ENCODE data around the gene STPG4. TPM values are rescaled to one million over a fixed set of nuclear protein-coding genes. Genes with fewer than 3 reads are reported as not detected.

STPG4 gene
- total RNA-seq, 1 donor from 2014 or later, result 0.56 TPM

DNA sequence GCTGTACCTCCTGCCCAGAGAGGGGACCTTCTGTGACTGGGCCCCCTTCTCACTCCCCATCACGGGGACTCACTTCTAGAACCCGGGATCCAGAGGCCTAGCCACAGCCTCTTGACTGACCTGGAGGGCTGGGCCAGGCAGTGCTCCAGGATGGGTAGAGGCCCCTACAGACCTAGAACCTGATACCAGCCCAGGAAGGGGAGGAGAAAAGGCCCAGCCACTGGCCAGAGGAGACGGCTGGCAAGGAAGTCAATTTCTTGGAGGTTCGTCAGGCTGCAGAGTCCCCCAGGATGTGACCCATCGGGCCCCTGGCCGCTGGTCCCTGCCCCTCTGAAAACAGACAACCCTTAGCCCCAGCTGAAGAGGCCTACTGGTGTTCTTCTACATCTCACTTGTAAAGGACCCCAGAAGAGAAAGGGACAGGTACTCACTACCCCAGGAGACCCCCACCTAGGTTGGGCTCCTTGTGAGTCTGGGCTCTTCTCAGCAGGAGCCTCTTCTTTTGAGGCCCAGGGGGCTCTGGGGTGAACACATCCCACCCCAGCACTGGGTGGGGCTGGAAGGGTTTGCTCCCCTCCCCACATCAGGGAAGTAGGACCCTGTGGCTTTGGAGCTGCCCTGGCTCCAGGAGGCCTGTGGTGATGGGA lies 86.0 kb downstream of the STPG4 start:
- Mint-ChIP-seq H3K4me3 (ENCODE audit: unreplicated experiment) (no peak overlapping the region), H3K9me3 (ENCODE audit: unreplicated experiment) (no peaks in the 10 kb centered on the region), H3K27ac (ENCODE audit: unreplicated experiment) (peak overlapping the region; percentile 78), H3K4me1 (ENCODE audit: unreplicated experiment) (peaks cover 81% of the 10 kb centered on the region), H3K36me3 (ENCODE audit: unreplicated experiment) (peaks cover 7% of the 10 kb centered on the region), H3K27me3 (ENCODE audit: unreplicated experiment) (no peaks in the 10 kb centered on the region)
- TF ChIP-seq, protein P1, sequence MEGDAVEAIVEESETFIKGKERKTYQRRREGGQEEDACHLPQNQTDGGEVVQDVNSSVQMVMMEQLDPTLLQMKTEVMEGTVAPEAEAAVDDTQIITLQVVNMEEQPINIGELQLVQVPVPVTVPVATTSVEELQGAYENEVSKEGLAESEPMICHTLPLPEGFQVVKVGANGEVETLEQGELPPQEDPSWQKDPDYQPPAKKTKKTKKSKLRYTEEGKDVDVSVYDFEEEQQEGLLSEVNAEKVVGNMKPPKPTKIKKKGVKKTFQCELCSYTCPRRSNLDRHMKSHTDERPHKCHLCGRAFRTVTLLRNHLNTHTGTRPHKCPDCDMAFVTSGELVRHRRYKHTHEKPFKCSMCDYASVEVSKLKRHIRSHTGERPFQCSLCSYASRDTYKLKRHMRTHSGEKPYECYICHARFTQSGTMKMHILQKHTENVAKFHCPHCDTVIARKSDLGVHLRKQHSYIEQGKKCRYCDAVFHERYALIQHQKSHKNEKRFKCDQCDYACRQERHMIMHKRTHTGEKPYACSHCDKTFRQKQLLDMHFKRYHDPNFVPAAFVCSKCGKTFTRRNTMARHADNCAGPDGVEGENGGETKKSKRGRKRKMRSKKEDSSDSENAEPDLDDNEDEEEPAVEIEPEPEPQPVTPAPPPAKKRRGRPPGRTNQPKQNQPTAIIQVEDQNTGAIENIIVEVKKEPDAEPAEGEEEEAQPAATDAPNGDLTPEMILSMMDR (IDR thresholded peaks at IDR 0.05), result no peak
- DNase-seq (ENCODE audit: extremely low spot score, unreplicated experiment), result no peak

DNA sequence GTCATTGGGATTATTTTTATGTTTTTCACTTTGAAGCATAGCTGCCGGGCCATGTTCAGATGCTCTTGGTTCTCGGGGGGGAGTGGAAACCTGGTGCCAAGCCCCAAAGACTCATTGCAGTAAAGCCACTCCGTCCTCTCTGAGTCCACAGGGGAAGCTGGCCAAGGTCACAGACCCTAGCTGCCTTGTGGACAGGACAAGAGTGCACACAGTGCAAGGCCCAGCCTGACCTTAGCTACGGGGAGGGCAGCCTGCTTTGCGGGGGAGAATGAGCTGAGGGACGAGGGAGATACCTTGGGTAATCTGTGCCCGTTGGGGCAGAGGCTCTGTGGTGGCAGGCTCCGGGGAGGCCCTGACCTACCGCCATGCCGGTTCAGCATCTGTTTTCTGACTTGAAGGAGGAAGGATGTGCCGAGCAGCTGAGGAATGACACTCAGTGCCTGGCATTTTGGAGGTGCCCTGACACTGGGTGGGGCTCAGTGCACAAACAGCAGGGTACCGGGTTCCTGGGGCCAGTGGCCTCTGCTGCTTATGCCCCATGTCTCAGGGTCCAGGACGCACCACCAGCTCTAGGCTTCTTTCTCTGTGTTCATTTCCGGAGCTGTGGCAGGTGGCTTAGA lies 87.2 kb downstream of the STPG4 start:
- Mint-ChIP-seq H3K27me3 (ENCODE audit: unreplicated experiment) (no peaks in the 10 kb centered on the region), H3K4me3 (ENCODE audit: unreplicated experiment) (no peak overlapping the region), H3K9me3 (ENCODE audit: unreplicated experiment) (no peaks in the 10 kb centered on the region), H3K4me1 (ENCODE audit: unreplicated experiment) (peaks cover 87% of the 10 kb centered on the region), H3K27ac (ENCODE audit: unreplicated experiment) (peak overlapping the region; percentile 78), H3K36me3 (ENCODE audit: unreplicated experiment) (peaks cover 3% of the 10 kb centered on the region)
- TF ChIP-seq, protein P1 (IDR thresholded peaks at IDR 0.05), result no peak
- DNase-seq (ENCODE audit: extremely low spot score, unreplicated experiment), result no peak

DNA sequence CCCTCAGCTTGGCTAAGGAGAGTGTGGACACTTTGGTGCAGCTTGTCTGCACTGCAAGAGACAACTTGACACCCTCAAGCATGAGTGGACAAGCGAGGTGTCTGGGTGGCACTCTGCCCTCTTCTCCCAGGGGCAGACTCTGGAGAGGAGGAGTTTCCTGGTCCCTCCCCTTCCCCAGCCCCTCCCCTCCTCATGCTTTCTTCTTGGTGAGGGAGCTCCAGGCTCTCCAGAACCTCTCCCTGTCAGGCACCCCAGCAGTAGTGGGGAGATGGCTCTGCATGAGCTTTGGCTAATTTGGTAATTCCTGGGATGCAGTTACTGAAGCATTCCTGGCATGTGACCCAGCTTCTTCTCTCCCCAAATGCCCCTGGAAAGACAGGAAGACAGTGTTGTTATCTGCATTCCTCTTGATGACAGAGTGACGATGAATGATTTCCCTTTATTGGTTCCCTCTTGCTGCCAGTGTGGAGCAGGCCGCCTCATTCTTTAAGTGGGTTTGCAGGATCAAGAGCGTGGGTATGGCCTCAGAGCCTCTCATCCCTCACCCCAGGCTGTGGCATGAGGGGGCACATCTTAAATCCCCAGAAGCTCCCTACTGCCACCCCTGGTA lies 89.2 kb downstream of the STPG4 start:
- Mint-ChIP-seq H3K4me1 (ENCODE audit: unreplicated experiment) (peaks cover 82% of the 10 kb centered on the region), H3K4me3 (ENCODE audit: unreplicated experiment) (no peak overlapping the region), H3K27me3 (ENCODE audit: unreplicated experiment) (no peaks in the 10 kb centered on the region), H3K27ac (ENCODE audit: unreplicated experiment) (peak overlapping the region; percentile 69), H3K9me3 (ENCODE audit: unreplicated experiment) (no peaks in the 10 kb centered on the region), H3K36me3 (ENCODE audit: unreplicated experiment) (no peaks in the 10 kb centered on the region)
- TF ChIP-seq, protein P1 (IDR thresholded peaks at IDR 0.05), result no peak
- DNase-seq (ENCODE audit: extremely low spot score, unreplicated experiment), result no peak

DNA sequence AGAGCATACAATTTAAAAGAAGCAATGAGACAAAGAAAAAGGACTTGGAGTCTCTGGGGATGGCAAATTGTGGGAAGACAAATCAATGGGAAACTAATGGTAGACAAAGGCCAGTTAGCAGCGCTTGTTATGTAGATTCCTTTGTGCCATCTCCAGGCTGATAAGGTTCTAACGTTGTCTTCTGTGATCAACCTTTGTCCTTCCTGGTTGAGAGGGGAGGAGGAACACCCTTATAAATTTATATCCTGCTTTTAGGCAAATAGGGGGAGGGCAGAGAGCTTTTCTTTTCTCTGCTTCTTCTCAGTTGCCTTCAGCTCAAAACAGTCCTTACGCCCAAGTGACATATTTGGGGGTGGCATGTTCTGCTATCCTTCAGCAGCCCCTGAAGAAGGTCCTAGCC lies 89.8 kb downstream of the STPG4 start:
- H3K4me3 Mint-ChIP-seq (ENCODE audit: unreplicated experiment), result no peak overlapping the region
- TF ChIP-seq, protein P1 (IDR thresholded peaks at IDR 0.05), result no peak
- no peak for DNase-seq (ENCODE audit: extremely low spot score, unreplicated experiment)
- H3K27me3 Mint-ChIP-seq (ENCODE audit: unreplicated experiment), result no peaks in the 10 kb centered on the region
- peaks cover 77% of the 10 kb centered on the region for H3K4me1 Mint-ChIP-seq (ENCODE audit: unreplicated experiment)
- no peaks in the 10 kb centered on the region for H3K36me3 Mint-ChIP-seq (ENCODE audit: unreplicated experiment)
- H3K27ac Mint-ChIP-seq (ENCODE audit: unreplicated experiment), result peak overlapping the region; percentile 69
- no peaks in the 10 kb centered on the region for H3K9me3 Mint-ChIP-seq (ENCODE audit: unreplicated experiment)

DNA sequence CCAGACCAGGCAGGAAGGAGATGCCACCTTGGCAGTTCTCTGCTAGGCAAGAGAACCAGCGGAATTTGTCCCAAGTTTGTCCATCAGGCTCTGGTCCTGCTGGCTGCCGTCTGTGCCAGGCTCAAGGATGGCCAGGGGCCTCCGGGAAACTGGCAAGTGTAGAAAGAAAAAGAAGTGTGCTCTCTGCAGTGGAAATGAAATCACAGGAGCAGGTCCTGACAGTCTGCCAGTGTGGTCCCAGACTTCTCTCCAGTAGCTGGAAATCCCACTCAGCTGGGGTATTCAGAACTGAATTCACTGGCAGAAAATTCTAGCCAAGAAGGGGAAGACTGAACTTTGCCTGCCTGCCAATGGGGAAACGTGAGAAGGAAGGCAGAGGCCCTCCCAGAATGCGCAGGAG lies 91.0 kb downstream of the STPG4 start:
- peak overlapping the region; percentile 63 for H3K27ac Mint-ChIP-seq (ENCODE audit: unreplicated experiment)

More for the DNA sequence above, 91.0 kb downstream of the STPG4 start:
- peaks cover 74% of the 10 kb centered on the region for H3K4me1 Mint-ChIP-seq (ENCODE audit: unreplicated experiment)
- no peak overlapping the region for H3K4me3 Mint-ChIP-seq (ENCODE audit: unreplicated experiment)
- no peaks in the 10 kb centered on the region for H3K27me3 Mint-ChIP-seq (ENCODE audit: unreplicated experiment)
- no peak for DNase-seq (ENCODE audit: extremely low spot score, unreplicated experiment)
- peaks cover 2% of the 10 kb centered on the region for H3K36me3 Mint-ChIP-seq (ENCODE audit: unreplicated experiment)
- H3K9me3 Mint-ChIP-seq (ENCODE audit: unreplicated experiment), result no peaks in the 10 kb centered on the region
- TF ChIP-seq, protein P1 (IDR thresholded peaks at IDR 0.05), result no peak
